ENCODE data around the gene GAST.

DNA sequence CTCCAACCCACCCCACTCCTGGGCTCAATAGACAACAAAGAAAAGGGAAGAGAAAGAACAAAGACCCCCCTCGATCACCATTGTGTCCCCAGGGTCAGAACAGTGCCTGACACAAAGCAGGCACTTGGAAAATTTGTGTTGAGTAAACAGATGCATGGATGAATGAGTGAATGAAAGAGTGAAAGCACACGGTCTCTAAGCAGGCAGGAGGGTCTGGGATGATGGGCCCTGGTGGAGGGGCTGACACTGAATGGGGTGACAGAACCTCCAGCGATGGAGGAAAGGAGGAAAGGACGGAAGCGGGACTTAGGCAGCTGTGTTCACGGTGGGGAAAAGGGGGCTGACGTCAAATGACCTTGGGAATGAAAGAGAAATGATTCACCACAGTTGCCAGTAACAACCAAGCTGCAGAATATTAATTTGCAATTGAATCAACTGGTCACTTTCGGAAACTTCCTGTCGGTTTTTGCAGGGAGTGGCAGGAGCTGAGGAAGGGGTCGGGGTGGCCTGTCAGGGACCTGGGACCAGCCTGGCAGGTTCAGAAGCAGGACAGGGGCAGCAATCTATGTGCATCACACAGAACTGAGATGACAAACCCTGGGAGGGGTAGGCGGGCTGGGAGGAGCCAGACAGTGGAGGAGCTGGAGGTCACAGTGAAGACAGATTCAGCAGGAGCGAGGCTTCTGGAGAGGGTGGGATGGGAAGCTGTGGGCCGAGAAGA, 6.7 kb upstream of the GAST start:
- TF ChIP-seq, protein P1, sequence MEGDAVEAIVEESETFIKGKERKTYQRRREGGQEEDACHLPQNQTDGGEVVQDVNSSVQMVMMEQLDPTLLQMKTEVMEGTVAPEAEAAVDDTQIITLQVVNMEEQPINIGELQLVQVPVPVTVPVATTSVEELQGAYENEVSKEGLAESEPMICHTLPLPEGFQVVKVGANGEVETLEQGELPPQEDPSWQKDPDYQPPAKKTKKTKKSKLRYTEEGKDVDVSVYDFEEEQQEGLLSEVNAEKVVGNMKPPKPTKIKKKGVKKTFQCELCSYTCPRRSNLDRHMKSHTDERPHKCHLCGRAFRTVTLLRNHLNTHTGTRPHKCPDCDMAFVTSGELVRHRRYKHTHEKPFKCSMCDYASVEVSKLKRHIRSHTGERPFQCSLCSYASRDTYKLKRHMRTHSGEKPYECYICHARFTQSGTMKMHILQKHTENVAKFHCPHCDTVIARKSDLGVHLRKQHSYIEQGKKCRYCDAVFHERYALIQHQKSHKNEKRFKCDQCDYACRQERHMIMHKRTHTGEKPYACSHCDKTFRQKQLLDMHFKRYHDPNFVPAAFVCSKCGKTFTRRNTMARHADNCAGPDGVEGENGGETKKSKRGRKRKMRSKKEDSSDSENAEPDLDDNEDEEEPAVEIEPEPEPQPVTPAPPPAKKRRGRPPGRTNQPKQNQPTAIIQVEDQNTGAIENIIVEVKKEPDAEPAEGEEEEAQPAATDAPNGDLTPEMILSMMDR (IDR thresholded peaks at IDR 0.05): no peak
- no peak for TF ChIP-seq EP300 (IDR thresholded peaks at IDR 0.05)

Data from ovary (tissue), 3 donors.